ENCODE results near the gene UBA1. TPM values are rescaled to one million over a fixed set of nuclear protein-coding genes. Genes with fewer than 3 reads are reported as not detected.

The UBA1 gene
- total RNA-seq, 1 donor from 2014 or later = 161 TPM

- Histone ChIP-seq H3K27me3 (no peaks in the 10 kb centered on the region), H3K4me3 (no peak overlapping the region), H3K9me3 (no peaks in the 10 kb centered on the region), H3K4me1 (no peaks in the 10 kb centered on the region), H3K27ac (no peak overlapping the region), H3K36me3 (peaks cover 13% of the 10 kb centered on the region)
- TF ChIP-seq, protein P1, sequence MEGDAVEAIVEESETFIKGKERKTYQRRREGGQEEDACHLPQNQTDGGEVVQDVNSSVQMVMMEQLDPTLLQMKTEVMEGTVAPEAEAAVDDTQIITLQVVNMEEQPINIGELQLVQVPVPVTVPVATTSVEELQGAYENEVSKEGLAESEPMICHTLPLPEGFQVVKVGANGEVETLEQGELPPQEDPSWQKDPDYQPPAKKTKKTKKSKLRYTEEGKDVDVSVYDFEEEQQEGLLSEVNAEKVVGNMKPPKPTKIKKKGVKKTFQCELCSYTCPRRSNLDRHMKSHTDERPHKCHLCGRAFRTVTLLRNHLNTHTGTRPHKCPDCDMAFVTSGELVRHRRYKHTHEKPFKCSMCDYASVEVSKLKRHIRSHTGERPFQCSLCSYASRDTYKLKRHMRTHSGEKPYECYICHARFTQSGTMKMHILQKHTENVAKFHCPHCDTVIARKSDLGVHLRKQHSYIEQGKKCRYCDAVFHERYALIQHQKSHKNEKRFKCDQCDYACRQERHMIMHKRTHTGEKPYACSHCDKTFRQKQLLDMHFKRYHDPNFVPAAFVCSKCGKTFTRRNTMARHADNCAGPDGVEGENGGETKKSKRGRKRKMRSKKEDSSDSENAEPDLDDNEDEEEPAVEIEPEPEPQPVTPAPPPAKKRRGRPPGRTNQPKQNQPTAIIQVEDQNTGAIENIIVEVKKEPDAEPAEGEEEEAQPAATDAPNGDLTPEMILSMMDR (IDR thresholded peaks at IDR 0.05) = no peak
- intact Hi-C loops (cut with DNase I) = no loop called here
- ATAC-seq (no peak), DNase-seq (peak; percentile 3)
Observed at GRCh38 chrX:47168495-47169073, 25.0 kb upstream of the UBA1 start.

DNA sequence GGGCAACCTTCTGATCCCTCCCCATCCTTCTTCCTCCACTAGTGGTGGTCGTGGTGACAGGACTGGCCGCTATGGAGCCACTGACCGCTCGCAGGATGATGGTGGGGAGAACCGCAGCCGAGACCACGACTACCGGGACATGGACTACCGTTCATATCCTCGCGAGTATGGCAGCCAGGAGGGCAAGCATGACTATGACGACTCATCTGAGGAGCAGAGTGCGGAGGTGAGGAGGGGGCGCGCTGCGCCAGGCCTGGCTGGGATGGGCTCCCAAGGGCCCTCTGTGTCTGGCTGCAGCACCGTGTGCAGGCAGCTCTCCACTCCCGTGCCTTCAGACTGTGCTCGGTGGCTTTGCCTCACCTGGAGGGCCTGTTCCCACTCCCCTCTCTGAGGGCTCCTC, 24.4 kb upstream of the UBA1 start:
- Histone ChIP-seq H3K27ac (no peak overlapping the region), H3K4me3 (no peak overlapping the region), H3K27me3 (no peaks in the 10 kb centered on the region), H3K9me3 (no peaks in the 10 kb centered on the region), H3K4me1 (no peaks in the 10 kb centered on the region), H3K36me3 (peaks cover 13% of the 10 kb centered on the region)
- TF ChIP-seq, protein P1 (IDR thresholded peaks at IDR 0.05) = no peak
- ATAC-seq (no peak), DNase-seq (peak; percentile 10)
- intact Hi-C loops (cut with DNase I) = no loop called here

GRCh38 chrX:47169726-47170515, 23.7 kb upstream of the UBA1 start:
- Histone ChIP-seq H3K36me3 (peaks cover 13% of the 10 kb centered on the region), H3K27ac (no peak overlapping the region), H3K4me3 (no peak overlapping the region), H3K27me3 (no peaks in the 10 kb centered on the region), H3K9me3 (no peaks in the 10 kb centered on the region), H3K4me1 (no peaks in the 10 kb centered on the region)
- TF ChIP-seq, protein P1 (IDR thresholded peaks at IDR 0.05) = no peak
- intact Hi-C loops (cut with DNase I) = no loop called here
- DNase-seq (peak; percentile 31), ATAC-seq (no peak)

- no peaks in the 10 kb centered on the region for H3K9me3 ChIP-seq
- no peaks in the 10 kb centered on the region for H3K27me3 ChIP-seq
- H3K36me3 ChIP-seq = peaks cover 13% of the 10 kb centered on the region
- H3K4me1 ChIP-seq = no peaks in the 10 kb centered on the region
- H3K4me3 ChIP-seq = no peak overlapping the region
- DNase-seq = peak; percentile 20
- TF ChIP-seq, protein P1 (IDR thresholded peaks at IDR 0.05) = no peak
- intact Hi-C loops (cut with DNase I) = no loop called here
- H3K27ac ChIP-seq = no peak overlapping the region
- no peak for ATAC-seq
Observed at GRCh38 chrX:47170861-47171692, 22.6 kb upstream of the UBA1 start.

GRCh38 chrX:47171996-47172395, 21.6 kb upstream of the UBA1 start:
- H3K4me1 ChIP-seq = no peaks in the 10 kb centered on the region
- no peak for ATAC-seq
- H3K4me3 ChIP-seq = no peak overlapping the region
- no peaks in the 10 kb centered on the region for H3K9me3 ChIP-seq
- peaks cover 22% of the 10 kb centered on the region for H3K36me3 ChIP-seq
- DNase-seq = peak; percentile 0
- TF ChIP-seq, protein P1 (IDR thresholded peaks at IDR 0.05) = no peak
- intact Hi-C loops (cut with DNase I) = no loop called here
- no peaks in the 10 kb centered on the region for H3K27me3 ChIP-seq
- no peak overlapping the region for H3K27ac ChIP-seq

Measured in upper lobe of right lung (tissue), 1 donor.